K562 (cell line): ENCODE results near the gene WDR27. TPM values are rescaled to one million over a fixed set of nuclear protein-coding genes. Genes with fewer than 3 reads are reported as not detected.
A peak's percentile ranks its signal among the peaks of the same experiment; 100 is the strongest.

Experiments used
- ATAC-seq: fragments of 200-7000 bp; cut with Tn5 transposase; 3 replicates; pipeline ENCODE4 v1.9.1; 2020; ENCODE audit warnings: moderate library complexity
- BruUV-seq: library from RNA; stranded (reverse); fragments of 400-500 nt; replicated peaks from 2 replicates; lab custom pipeline; 2021; lab: Mats Ljungman, UMichigan
- CTCF ChIA-PET: fragments of 300-600 bp; formaldehyde crosslinking; extraction: SDS; loops from one replicate; lab custom pipeline; 2021; ENCODE audit warnings: low intra/inter-chr PET ratio; lab: Yijun Ruan, JAX
- POLR2A ChIA-PET: fragments of 300-600, 350-650 bp; sonication (Branson Sonifier 250); formaldehyde crosslinking; extraction: SDS; loops from one replicate; lab custom pipeline; 2021; ENCODE audit warnings: antibody characterized with exemption, inconsistent platforms; lab: Yijun Ruan, JAX
- DNase-seq, 4 experiments: peaks; one replicate each; pipeline versions ENCODE4 v3.0.0 to v3.0.0-alpha.2; 2011 to 2018; ENCODE audit warnings: low spot score in 3 of 4, mixed read lengths in 3 of 4; ENCODE audit errors: extremely low read depth in 1 of 4
- FAIRE-seq: peaks from 2 replicates; lab custom pipeline; 2011; peaks lifted over from hg19 to GRCh38; lab: Jason Lieb, UNC
- H2AFZ ChIP-seq: 2 replicates; pipeline ENCODE4 v1.6.0; 2011; ENCODE audit warnings: low read depth, low read length, control low read depth, inconsistent platforms
- H3K27ac ChIP-seq: fragments of 200-600 bp; 3 replicates; pipeline ENCODE4 v1.8.0; 2011; ENCODE audit warnings: low read depth, mild to moderate bottlenecking, control low read depth, inconsistent platforms, low read length, moderate library complexity, mixed read lengths; ENCODE audit errors: extremely low read depth
- H3K27me3 ChIP-seq, 2 experiments: fragments of 300-600 bp in 1 of 2; 2 replicates in 1 of 2; 3 replicates in 1 of 2; pipeline versions ENCODE4 v1.6.0 to v1.8.0; 2011; ENCODE audit warnings: inconsistent platforms in 2 of 2, low read length in 2 of 2, mild to moderate bottlenecking in 1 of 2, mixed read lengths in 1 of 2, moderate library complexity in 1 of 2; ENCODE audit not compliant: control insufficient read depth in 2 of 2, insufficient read depth in 2 of 2
- H3K36me3 ChIP-seq: fragments of 300-600 bp; 3 replicates; pipeline ENCODE4 v1.8.0; 2011; ENCODE audit warnings: mild to moderate bottlenecking, low read length, inconsistent platforms; ENCODE audit not compliant: control insufficient read depth, insufficient read depth
- H3K4me1 ChIP-seq, 2 experiments: fragments of 200-600 bp in 1 of 2; replicated peaks in 1 of 2; 2 replicates in 1 of 2; 3 replicates in 1 of 2; pipeline versions ENCODE4 v1.5.1 to v1.8.0; 2011; ENCODE audit warnings: inconsistent platforms in 2 of 2, low read length in 2 of 2, mild to moderate bottlenecking in 1 of 2, mixed read lengths in 1 of 2, moderate library complexity in 1 of 2; ENCODE audit not compliant: control insufficient read depth in 2 of 2, insufficient read depth in 2 of 2
- H3K4me2 ChIP-seq: 2 replicates; pipeline ENCODE4 v1.6.1; 2011; ENCODE audit warnings: low read length, control low read depth, inconsistent platforms, mixed read lengths; ENCODE audit not compliant: insufficient read depth
- H3K4me3 ChIP-seq: fragments of 200-600 bp; sonication (generic), shearing (Covaris generic); 2 replicates; pipeline ENCODE4 v1.5.1; 2016; ENCODE audit warnings: control low read depth, inconsistent platforms
- H3K79me2 ChIP-seq: fragments of 200-600 bp; 3 replicates; pipeline ENCODE4 v1.8.0; 2011; ENCODE audit warnings: low read length, inconsistent platforms; ENCODE audit not compliant: control insufficient read depth, insufficient read depth
- H3K9ac ChIP-seq, 2 experiments: 2 replicates each; pipeline versions ENCODE4 v1.6.0 to v1.6.1; 2011; ENCODE audit warnings: low read depth in 2 of 2, low read length in 2 of 2, control low read depth in 1 of 2, inconsistent platforms in 1 of 2, mild to moderate bottlenecking in 1 of 2, mixed read lengths in 1 of 2; ENCODE audit not compliant: insufficient read depth in 1 of 2
- H3K9me1 ChIP-seq: one replicate; pipeline ENCODE4 v1.6.0; 2011; ENCODE audit warnings: inconsistent platforms, mild to moderate bottlenecking, low read length, moderate library complexity; ENCODE audit not compliant: control insufficient read depth, insufficient read depth
- H3K9me3 ChIP-seq: replicated peaks from 2 replicates; pipeline ENCODE4 v1.5.1; 2011; ENCODE audit warnings: low read depth, low read length, inconsistent platforms; ENCODE audit not compliant: control insufficient read depth, insufficient read depth
- H4K20me1 ChIP-seq: replicated peaks from 2 replicates; pipeline ENCODE4 v1.6.1; 2011; ENCODE audit warnings: low read length, inconsistent platforms, mixed read lengths; ENCODE audit not compliant: control insufficient read depth, insufficient read depth
- POU5F1 ChIP-seq: fragments of 150-350 bp; IDR thresholded peaks from 2 replicates; pipeline ENCODE4 v1.6.1; 2014; ENCODE audit warnings: borderline replicate concordance, low read length, low read depth, mild to moderate bottlenecking; ENCODE audit not compliant: partially characterized antibody
- PREB ChIP-seq: sonication (generic); formaldehyde crosslinking; IDR thresholded peaks from 2 replicates; pipeline ENCODE4 v1.8.1; 2023; ENCODE audit warnings: mild to moderate bottlenecking, missing genetic modification reagents
- RFX5 ChIP-seq: IDR thresholded peaks from 2 replicates; pipeline ENCODE4 v1.6.1; 2011; ENCODE audit warnings: low read depth, mild to moderate bottlenecking, improper control_type of control experiment, low read length
- TAF9B ChIP-seq: fragments of 450-650 bp; IDR thresholded peaks from 2 replicates; pipeline ENCODE4 v1.6.1; 2018; ENCODE audit warnings: mild to moderate bottlenecking; ENCODE audit not compliant: partially characterized antibody
- ZBTB40 ChIP-seq, 2 experiments: fragments of 450-650 bp in 1 of 2; sonication (generic) in 1 of 2; formaldehyde crosslinking in 1 of 2; IDR thresholded peaks; 2 replicates each; pipeline versions ENCODE4 v1.7.1 to v1.9.0; 2016 to 2022; ENCODE audit warnings: inconsistent platforms in 1 of 2, mild to moderate bottlenecking in 1 of 2, missing genetic modification reagents in 1 of 2
- ZC3H8 ChIP-seq: fragments of 450-650 bp; IDR thresholded peaks from 2 replicates; pipeline ENCODE4 v1.6.1; 2017
- ZNF778 ChIP-seq: fragments of 450-650 bp; formaldehyde crosslinking; IDR thresholded peaks from 2 replicates; pipeline ENCODE4 v1.4.0; 2020; ENCODE audit warnings: mild to moderate bottlenecking, moderate library complexity
- whole genome bisulfite sequencing: fragments of 100-300 bp; shearing (Covaris generic); methylation state at CpG from one replicate; pipeline ENCODE4 v1.1.6; 2016; ENCODE audit warnings: low coverage, mixed read lengths; ENCODE audit not compliant: insufficient coverage; ENCODE audit errors: missing lambda C conversion rate; 5-methylcytosine and 5-hydroxymethylcytosine counted together
- in situ Hi-C: fragments of 300-500 bp; cut with MboI; formaldehyde crosslinking; loops from 4 replicates; pipeline ENCODE4 v1.15.0; 2018; ENCODE audit warnings: inconsistent platforms, mixed read lengths
- intact Hi-C: fragments of 100-400 bp; cut with micrococcal nuclease; formaldehyde crosslinking; loops from 2 replicates; pipeline ENCODE4 v1.14.2; 2022
- polyA plus RNA-seq, 8 experiments: library from polyadenylated mRNA; depleted of rRNA in 4 of 8; stranded (reverse) in 5 of 8; unstranded in 3 of 8; fragments of >200 nt; fragmentation: Nextera tagmentation in 2 of 8; fragmentation: Illumina TruSeq in 1 of 8; extraction: Ambion mirVana in 2 of 8; extraction: Trizol in 1 of 8; gene quantifications; 2 replicates each; pipeline versions ENCODE4 v1.2.1 to v1.2.3, GENCODE V29; 2011 to 2014; ENCODE audit warnings: inconsistent platforms in 1 of 8, missing spikeins in 1 of 8
- total RNA-seq, 7 experiments: library from RNA; depleted of rRNA in 6 of 7; stranded (reverse); fragments of >200 nt in 6 of 7; fragmentation: Illumina TruSeq in 2 of 7; extraction: Trizol in 2 of 7; gene quantifications; 2 replicates each; pipeline versions ENCODE4 v1.2.1 to v1.2.3, GENCODE V29; 2011 to 2021; ENCODE audit warnings: low replicate concordance in 1 of 7

The WDR27 gene
- total and polyA plus RNA-seq, 9 of the 15 experiments (the other 6 are each of a cell fraction or from before 2014, with no cell fraction given), result 4.3 to 77.2 (median 22.7) TPM

- TF ChIP-seq ZNF778, result no peak
These were observed 202.0 kb downstream of the WDR27 start (continued) for GRCh38 chr6:169499848-169500247.

- WGBS, result under 1% methylated on average over 15 of the region's 15 CpGs
- intact Hi-C loops, result no loop called here
- TF ChIP-seq ZBTB40 (IDR thresholded peaks at IDR 0.05) (no peak), ZBTB40 (CRISPR knock-in tag; IDR thresholded peaks at IDR 0.05) (no peak), POU5F1 (no peak), PREB (no peak), RFX5 (no peak), TAF9B (no peak), ZC3H8 (no peak)
These were observed 202.8 kb downstream of the WDR27 start for GRCh38 chr6:169498916-169499513.

More at GRCh38 chr6:169498916-169499513, 202.8 kb downstream of the WDR27 start:
- ATAC-seq (peak; percentile 43; the same call in 2 of the 3 replicates), DNase-seq (no peak), FAIRE-seq (no peak)
- H3K4me3 ChIP-seq, result no peak overlapping the region
- H3K9me1 ChIP-seq, result no peaks in the 10 kb centered on the region
- H2AFZ ChIP-seq, result no peak overlapping the region
- no peak overlapping the region for H3K4me2 ChIP-seq
- no peaks in the 10 kb centered on the region for H3K36me3 ChIP-seq
- no peak overlapping the region for H3K27ac ChIP-seq
- no TSS peak for BruUV-seq
- in situ Hi-C loops, result no loop called here
- POLR2A ChIA-PET, result interaction anchor here (0.6 kb wide), 1 partner anchor 189 kb away, joined by 3 read pairs; no protein-coding TSS in a partner anchor
- CTCF ChIA-PET, result no interaction called here
- H4K20me1 ChIP-seq, result no peaks in the 10 kb centered on the region; the same call in 1 of the 2 replicates
- H3K4me1 ChIP-seq, result peaks cover 0 to 5% of the 10 kb centered on the region in 2 experiments; a peak in 1 of 5 replicates
- H3K9me3 ChIP-seq, result no peaks in the 10 kb centered on the region
- no peaks in the 10 kb centered on the region for H3K79me2 ChIP-seq
- no peak overlapping the region for H3K9ac ChIP-seq
- H3K27me3 ChIP-seq, result peaks cover 24 to 38% of the 10 kb centered on the region in 2 experiments; a peak in 4 of 5 replicates
